Activated CD4-positive, alpha-beta T cell treated with anti-CD3 and anti-CD28 coated beads for 36 hours (primary cell): ENCODE results near the gene RHBDD2. TPM values are rescaled to one million over a fixed set of nuclear protein-coding genes. Genes with fewer than 3 reads are reported as not detected.
A peak's percentile ranks its signal among the peaks of the same experiment; 100 is the strongest.
"Not testable (repeated sequence)": the region's sequence is repeated elsewhere in the genome, so short reads cannot be mapped to it uniquely, and the experiment has no call there.

Experiments
- ATAC-seq: fragments of 200-7000 bp; cut with Tn5 transposase; one replicate; pipeline ENCODE4 v1.10.0; 2021; ENCODE audit warnings: mild to moderate bottlenecking, moderate library complexity
- CTCF ChIA-PET: fragments of 350-600 bp; sonication (Branson Sonifier 250); formaldehyde crosslinking; loops from one replicate; lab custom pipeline; 2021; ENCODE audit warnings: antibody characterized with exemption; lab: Charles Lee
- POLR2A ChIA-PET: fragments of 350-600 bp; sonication (Branson Sonifier 250); formaldehyde crosslinking; loops from one replicate; lab custom pipeline; 2021; ENCODE audit warnings: antibody characterized with exemption, inconsistent platforms; lab: Charles Lee
- DNase-seq: peaks from one replicate; pipeline ENCODE4 v3.0.0-alpha.2; 2020
- H3K27ac Mint-ChIP-seq: one replicate; pipeline ENCODE4 v1.8.0; 2021; ENCODE audit warnings: mixed read lengths
- H3K27me3 Mint-ChIP-seq: one replicate; pipeline ENCODE4 v1.8.0; 2021; ENCODE audit warnings: mixed read lengths
- H3K36me3 Mint-ChIP-seq: one replicate; pipeline ENCODE4 v1.8.0; 2021; ENCODE audit warnings: low read depth, mixed read lengths
- H3K4me1 Mint-ChIP-seq: one replicate; pipeline ENCODE4 v1.8.0; 2021; ENCODE audit warnings: mixed read lengths
- H3K4me3 Mint-ChIP-seq: one replicate; pipeline ENCODE4 v1.8.0; 2021; ENCODE audit warnings: mild to moderate bottlenecking, moderate library complexity, mixed read lengths
- H3K9me3 Mint-ChIP-seq: one replicate; pipeline ENCODE4 v1.8.0; 2021; ENCODE audit warnings: low read depth, mixed read lengths
- intact Hi-C, 2 experiments: fragments of 100-400 bp; cut with DNase I in 1 of 2; cut with micrococcal nuclease in 1 of 2; formaldehyde crosslinking; loops; one replicate each; pipeline versions ENCODE4 v1.14.2 to v1.15.1; 2022 to 2024; cut with DNase I, micrococcal nuclease
- total RNA-seq, 2 experiments: library from RNA; stranded (reverse); gene quantifications; one replicate each; pipeline ENCODE4 v1.2.3, GENCODE V29; 2021

Gene RHBDD2
- 10 to 100 TPM; 21.6 to 23.2 TPM for total RNA-seq

DNA sequence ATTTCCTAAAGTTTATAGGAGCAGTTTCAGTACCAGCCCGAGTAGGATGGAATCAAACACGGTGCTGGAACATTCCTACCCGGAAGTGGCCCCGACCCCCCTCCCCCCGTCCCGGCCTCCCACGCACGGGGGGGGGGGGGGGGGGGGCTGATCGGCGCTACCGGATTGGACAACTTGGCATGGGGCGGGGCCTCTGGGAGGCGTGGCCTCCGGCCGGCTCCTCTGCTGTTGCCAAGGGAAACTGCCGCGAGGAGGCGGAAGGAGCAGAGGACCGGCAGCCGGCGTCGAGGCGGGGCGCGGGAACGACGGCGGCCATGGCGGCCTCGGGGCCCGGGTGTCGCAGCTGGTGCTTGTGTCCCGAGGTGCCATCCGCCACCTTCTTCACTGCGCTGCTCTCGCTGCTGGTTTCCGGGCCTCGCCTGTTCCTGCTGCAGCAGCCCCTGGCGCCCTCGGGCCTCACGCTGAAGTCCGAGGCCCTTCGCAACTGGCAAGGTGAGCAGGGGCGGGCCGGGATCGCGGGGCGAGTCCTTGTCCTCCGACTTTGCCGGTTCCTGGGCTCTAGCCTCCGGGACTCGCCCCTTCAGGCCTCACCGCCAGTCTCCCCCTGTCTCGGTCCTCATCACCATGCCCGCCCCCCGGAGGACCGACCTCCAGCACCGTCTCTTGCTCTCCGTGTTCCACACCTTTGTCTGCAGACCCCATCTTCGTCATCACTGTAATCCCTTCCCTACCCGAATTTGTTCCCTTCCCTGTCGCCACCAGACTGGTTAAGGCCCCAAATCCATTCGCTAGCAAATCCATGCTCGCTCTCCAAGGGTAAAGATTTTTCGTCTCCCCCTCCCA lies at the start of gene RHBDD2:
RHBDD2 (plus strand) TSS at position 266 of the 843 bp plus-strand sequence; CDS start at position 315, 49 bp downstream.
- Mint-ChIP-seq H3K4me3 (peak within 1 kb of the TSS; percentile 100), H3K27me3 (no peaks in the 10 kb centered on the region), H3K27ac (peak within 1 kb of the TSS; percentile 97), H3K9me3 (no peaks in the 10 kb centered on the region), H3K36me3 (peaks cover 32% of the 10 kb centered on the region), H3K4me1 (peaks cover 34% of the 10 kb centered on the region)
- CTCF ChIA-PET: interaction anchor here (0.5 to 1.0 kb wide), 2 partner anchors 12 to 90 kb away, joined by 3 to 4 read pairs; no protein-coding TSS in a partner anchor
- ATAC-seq (peak; percentile 97), DNase-seq (peak; percentile 99)
- intact Hi-C loops: loop anchor here (1.0 to 10.0 kb wide), 12 partner anchors 9 to 480 kb away; partner anchors contain the start of genes POR (in 1 of the 2), STYXL1 (in 1 of the 2) and TMEM120A (in 1 of the 2)
- POLR2A ChIA-PET: interaction anchor here (0.6 kb wide), 3 partner anchors 32 to 720 kb away, joined by 3 to 6 read pairs (median 4); no protein-coding TSS in a partner anchor

- H3K27me3 Mint-ChIP-seq, POLR2A ChIA-PET, H3K4me3 Mint-ChIP-seq, H3K27ac Mint-ChIP-seq, H3K36me3 Mint-ChIP-seq, H3K9me3 Mint-ChIP-seq, intact Hi-C loops, DNase-seq, H3K4me1 Mint-ChIP-seq, CTCF ChIA-PET, ATAC-seq: not testable (repeated sequence)
Observed at GRCh38 chr7:75829656-75830055, 49.2 kb upstream of the RHBDD2 start.

DNA sequence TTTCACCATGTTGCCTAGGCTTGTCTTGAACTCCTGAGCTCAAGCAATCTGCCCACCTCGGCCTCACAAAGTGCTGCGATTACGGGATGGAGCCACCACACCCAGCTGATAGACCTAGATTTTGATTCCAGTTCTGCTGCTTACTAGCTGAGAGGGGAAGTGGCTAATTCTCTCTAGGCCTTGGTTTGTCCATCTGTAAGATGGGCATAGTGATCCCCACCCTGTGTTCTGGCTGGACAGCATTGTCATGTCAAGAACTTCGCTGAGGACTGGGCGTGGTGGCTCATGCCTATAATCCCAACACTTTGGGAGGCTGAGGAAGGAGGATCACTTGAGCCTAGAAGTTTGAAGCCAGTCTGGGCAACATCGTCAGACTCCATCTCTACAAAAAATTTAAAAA lies 47.9 kb upstream of the RHBDD2 start:
- Mint-ChIP-seq H3K36me3 (no peaks in the 10 kb centered on the region), H3K4me1 (no peaks in the 10 kb centered on the region), H3K27me3 (peaks cover 2% of the 10 kb centered on the region), H3K27ac (no peak overlapping the region), H3K9me3 (no peaks in the 10 kb centered on the region), H3K4me3 (no peak overlapping the region)
- ChIA-PET POLR2A (no interaction called here), CTCF (interaction anchor here (0.7 kb wide), 1 partner anchor 13 kb away, joined by 3 read pairs; no protein-coding TSS in a partner anchor)
- ATAC-seq (no peak), DNase-seq (no peak)
- intact Hi-C loops: no loop called here

DNA sequence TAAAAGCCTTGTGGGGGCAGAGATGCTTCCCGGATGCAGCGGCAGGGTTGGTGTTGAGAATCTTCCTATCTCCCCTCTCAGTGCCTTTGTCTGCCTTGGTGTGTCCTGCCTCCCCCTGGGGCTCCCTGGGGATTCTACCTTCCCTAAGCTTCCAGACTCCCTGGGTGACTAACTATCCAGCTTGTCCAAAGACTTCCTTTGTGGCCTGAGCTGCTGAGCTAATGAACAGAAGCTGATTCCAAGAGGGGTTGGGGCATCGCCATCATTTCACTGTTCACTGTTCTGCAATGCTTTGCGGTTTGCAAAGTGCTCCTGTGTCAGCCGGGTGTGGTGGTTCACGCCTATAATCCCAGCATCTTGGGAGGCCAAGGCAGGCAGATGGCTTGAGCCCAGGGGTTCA lies 45.2 kb upstream of the RHBDD2 start:
- H3K9me3 Mint-ChIP-seq, H3K27me3 Mint-ChIP-seq, CTCF ChIA-PET, DNase-seq, H3K4me1 Mint-ChIP-seq, H3K36me3 Mint-ChIP-seq, H3K4me3 Mint-ChIP-seq, POLR2A ChIA-PET, H3K27ac Mint-ChIP-seq, ATAC-seq, intact Hi-C loops: not testable (repeated sequence)

DNA sequence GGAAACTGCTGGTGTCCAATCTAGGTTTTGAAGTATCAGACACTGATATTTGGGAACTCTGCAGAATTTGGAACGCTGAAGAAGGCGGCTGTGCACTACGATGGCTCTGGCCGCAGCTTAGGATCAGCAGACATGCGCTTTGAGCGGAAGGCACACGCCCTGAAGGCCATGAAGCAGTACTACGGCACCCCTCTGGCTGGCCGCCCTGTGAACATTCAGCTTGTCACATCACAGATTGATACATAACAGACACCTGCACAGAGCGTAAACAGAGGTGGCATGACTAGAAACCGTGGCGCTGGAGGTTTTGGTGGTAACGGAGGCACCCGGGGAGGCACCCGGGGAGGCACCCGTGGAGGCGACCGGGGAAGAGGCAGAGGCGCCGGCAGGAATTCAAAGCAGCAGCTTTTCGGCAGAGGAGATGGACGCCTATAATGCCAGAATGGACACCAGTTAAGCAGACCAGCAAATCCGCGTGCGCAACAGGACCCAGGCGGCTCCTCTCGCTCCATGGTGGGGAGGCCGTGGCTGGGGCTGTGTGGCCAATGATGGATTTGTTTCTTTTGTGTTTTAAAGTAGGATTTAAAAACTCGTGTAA lies 43.0 kb upstream of the RHBDD2 start:
- ATAC-seq: no peak

GRCh38 chr7:75836798-75837197 lies 42.0 kb upstream of the RHBDD2 start:
- Mint-ChIP-seq H3K9me3 (no peaks in the 10 kb centered on the region), H3K4me1 (no peaks in the 10 kb centered on the region), H3K27ac (no peak overlapping the region), H3K27me3 (no peaks in the 10 kb centered on the region), H3K36me3 (no peaks in the 10 kb centered on the region), H3K4me3 (no peak overlapping the region)
- intact Hi-C loops: no loop called here
- ATAC-seq (no peak), DNase-seq (no peak)
- CTCF ChIA-PET: no interaction called here
- POLR2A ChIA-PET: no interaction called here

More for the DNA sequence above, 43.0 kb upstream of the RHBDD2 start:
- H3K4me3 Mint-ChIP-seq: no peak overlapping the region
- H3K27ac Mint-ChIP-seq: no peak overlapping the region
- CTCF ChIA-PET: no interaction called here
- H3K36me3 Mint-ChIP-seq: no peaks in the 10 kb centered on the region
- POLR2A ChIA-PET: no interaction called here
- no peaks in the 10 kb centered on the region for H3K27me3 Mint-ChIP-seq
- H3K4me1 Mint-ChIP-seq: no peaks in the 10 kb centered on the region
- H3K9me3 Mint-ChIP-seq: no peaks in the 10 kb centered on the region
- no peak for DNase-seq
- intact Hi-C loops: no loop called here

- H3K27ac Mint-ChIP-seq, H3K36me3 Mint-ChIP-seq, H3K9me3 Mint-ChIP-seq, DNase-seq, ATAC-seq, intact Hi-C loops, POLR2A ChIA-PET, H3K4me3 Mint-ChIP-seq, H3K27me3 Mint-ChIP-seq: not testable (repeated sequence)
- CTCF ChIA-PET: interaction anchor here (0.6 kb wide), 1 partner anchor 19 kb away, joined by 3 read pairs; no protein-coding TSS in a partner anchor
- peaks cover 11% of the 10 kb centered on the region for H3K4me1 Mint-ChIP-seq
Observed at GRCh38 chr7:75838281-75838930, 40.4 kb upstream of the RHBDD2 start.

DNA sequence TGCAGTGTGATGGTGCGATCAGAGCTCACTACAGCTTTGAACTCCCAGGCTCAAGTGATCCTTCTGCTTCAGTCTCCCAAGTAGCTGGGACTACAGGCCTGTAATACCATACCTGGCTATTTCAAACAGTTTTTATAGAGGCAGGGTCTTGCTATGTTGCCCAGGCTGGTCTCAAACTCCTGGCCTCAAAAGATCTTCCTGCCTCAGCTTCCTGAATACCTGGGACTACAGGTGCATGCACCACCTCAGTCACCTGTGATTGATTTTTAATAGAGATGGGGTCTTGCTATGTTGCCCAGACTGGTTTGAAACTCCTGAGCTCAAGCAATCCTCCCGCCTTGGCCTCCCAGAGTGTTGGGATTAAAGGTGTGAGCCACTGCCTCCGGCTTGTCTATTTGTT lies 38.8 kb upstream of the RHBDD2 start:
- Mint-ChIP-seq H3K9me3 (no peaks in the 10 kb centered on the region), H3K27me3 (no peaks in the 10 kb centered on the region), H3K36me3 (no peaks in the 10 kb centered on the region), H3K27ac (no peak overlapping the region), H3K4me3 (no peak overlapping the region), H3K4me1 (peaks cover 14% of the 10 kb centered on the region)
- DNase-seq (no peak), ATAC-seq (no peak)
- intact Hi-C loops: no loop called here
- ChIA-PET POLR2A (no interaction called here), CTCF (no interaction called here)

GRCh38 chr7:75842836-75843446 lies 35.9 kb upstream of the RHBDD2 start:
- H3K9me3 Mint-ChIP-seq: no peaks in the 10 kb centered on the region
- no peaks in the 10 kb centered on the region for H3K27me3 Mint-ChIP-seq
- CTCF ChIA-PET: interaction anchor here (0.7 kb wide), 2 partner anchors 44 to 212 kb away, joined by 3 to 5 read pairs; no protein-coding TSS in a partner anchor
- intact Hi-C loops: loop anchor here (1.0 to 2.0 kb wide), 6 partner anchors 35 to 248 kb away; partner anchors contain the start of gene POR (in 1 of the 2)
- ATAC-seq: peak; percentile 95
- H3K4me3 Mint-ChIP-seq: peak overlapping the region; percentile 32
- peak; percentile 74 for DNase-seq
- peak overlapping the region; percentile 87 for H3K27ac Mint-ChIP-seq
- POLR2A ChIA-PET: no interaction called here
- H3K36me3 Mint-ChIP-seq: no peaks in the 10 kb centered on the region
- H3K4me1 Mint-ChIP-seq: peaks cover 14% of the 10 kb centered on the region

DNA sequence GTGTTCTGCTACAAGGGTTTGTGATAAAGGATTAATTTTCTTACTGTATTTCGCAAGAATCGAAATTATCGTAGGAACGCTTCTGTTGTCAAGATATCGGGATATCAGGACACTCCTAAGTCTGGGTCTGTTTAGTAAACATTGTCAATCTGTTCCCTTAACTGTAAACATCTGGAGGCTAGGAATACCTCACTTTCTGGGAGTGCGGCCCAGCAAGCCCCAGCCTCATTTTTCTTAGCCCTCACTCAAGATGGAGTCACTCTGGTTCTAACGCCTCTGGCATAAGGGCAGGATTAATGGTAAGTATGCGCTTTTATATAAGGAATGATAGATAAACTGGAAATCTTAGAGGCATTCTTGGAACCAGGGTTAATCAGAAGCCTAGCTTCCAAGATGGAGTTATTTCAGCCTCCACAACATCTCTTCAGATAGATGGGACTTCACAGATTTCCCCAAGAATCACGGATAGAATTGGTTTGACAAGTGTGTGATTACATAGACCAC lies 35.2 kb upstream of the RHBDD2 start:
- intact Hi-C loops: loop anchor here (1.0 to 2.0 kb wide), 5 partner anchors 35 to 249 kb away; partner anchors contain the start of gene POR (in 1 of the 2)
- Mint-ChIP-seq H3K36me3 (no peaks in the 10 kb centered on the region), H3K9me3 (no peaks in the 10 kb centered on the region), H3K4me1 (peaks cover 14% of the 10 kb centered on the region), H3K27me3 (no peaks in the 10 kb centered on the region), H3K4me3 (no peak overlapping the region), H3K27ac (peak overlapping the region; percentile 58)
- no peak for ATAC-seq
- ChIA-PET CTCF (interaction anchor here (0.5 kb wide), 1 partner anchor 12 kb away, joined by 3 read pairs; no protein-coding TSS in a partner anchor), POLR2A (no interaction called here)
- DNase-seq: no peak
